PC-9 (cell line): ENCODE data around the gene PDK4.

ENCODE experiments used
- EZH2 ChIP-seq: fragments of 200-600 bp; sonication (generic); IDR thresholded peaks from 2 replicates; pipeline ENCODE4 v1.8.0; 2017; ENCODE audit warnings: antibody characterized with exemption, low read depth
- TF ChIP-seq, protein P1 (sequence below): fragments of 200-600 bp; sonication (generic); conservative IDR thresholded peaks from 2 replicates; pipeline ENCODE4 v1.6.1; 2017; ENCODE audit warnings: mixed run types, antibody characterized with exemption, mild to moderate bottlenecking, moderate library complexity

DNA sequence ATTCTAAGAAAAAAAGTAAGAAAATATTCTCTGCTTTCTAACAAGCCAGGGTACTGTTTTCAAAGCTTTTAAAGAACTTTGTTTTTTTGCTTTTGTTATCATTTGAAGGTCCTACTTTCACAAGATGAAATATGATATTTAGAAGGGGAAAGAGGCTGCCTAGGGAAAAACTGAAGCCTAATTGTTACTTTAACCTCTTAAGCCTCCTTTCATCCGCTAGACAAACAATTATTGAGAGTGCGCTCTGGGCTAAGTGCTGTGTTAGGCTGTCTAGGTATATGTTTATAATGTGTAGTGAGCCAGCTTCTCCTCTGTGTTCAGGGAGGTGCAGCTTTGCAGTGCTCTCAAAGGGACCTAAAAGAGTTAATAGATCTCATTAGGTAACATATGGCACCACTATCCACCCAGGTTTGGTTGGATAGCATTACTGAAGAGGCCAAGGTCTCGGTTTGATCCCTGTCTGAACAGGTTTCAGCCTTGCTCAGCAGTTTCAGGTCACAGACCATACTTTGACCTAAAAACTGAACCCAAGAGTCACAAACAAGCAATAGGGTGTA is 17.9 kb downstream of the PDK4 start:
- TF ChIP-seq, protein P1, sequence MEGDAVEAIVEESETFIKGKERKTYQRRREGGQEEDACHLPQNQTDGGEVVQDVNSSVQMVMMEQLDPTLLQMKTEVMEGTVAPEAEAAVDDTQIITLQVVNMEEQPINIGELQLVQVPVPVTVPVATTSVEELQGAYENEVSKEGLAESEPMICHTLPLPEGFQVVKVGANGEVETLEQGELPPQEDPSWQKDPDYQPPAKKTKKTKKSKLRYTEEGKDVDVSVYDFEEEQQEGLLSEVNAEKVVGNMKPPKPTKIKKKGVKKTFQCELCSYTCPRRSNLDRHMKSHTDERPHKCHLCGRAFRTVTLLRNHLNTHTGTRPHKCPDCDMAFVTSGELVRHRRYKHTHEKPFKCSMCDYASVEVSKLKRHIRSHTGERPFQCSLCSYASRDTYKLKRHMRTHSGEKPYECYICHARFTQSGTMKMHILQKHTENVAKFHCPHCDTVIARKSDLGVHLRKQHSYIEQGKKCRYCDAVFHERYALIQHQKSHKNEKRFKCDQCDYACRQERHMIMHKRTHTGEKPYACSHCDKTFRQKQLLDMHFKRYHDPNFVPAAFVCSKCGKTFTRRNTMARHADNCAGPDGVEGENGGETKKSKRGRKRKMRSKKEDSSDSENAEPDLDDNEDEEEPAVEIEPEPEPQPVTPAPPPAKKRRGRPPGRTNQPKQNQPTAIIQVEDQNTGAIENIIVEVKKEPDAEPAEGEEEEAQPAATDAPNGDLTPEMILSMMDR: no peak
- no peak for TF ChIP-seq EZH2
